Breast epithelium (tissue), 4 donors: Measurements from ENCODE around the gene SIK1. TPM values are rescaled to one million over a fixed set of nuclear protein-coding genes. Genes with fewer than 3 reads are reported as not detected.
"Not testable (repeated sequence)": the region's sequence is repeated elsewhere in the genome, so short reads cannot be mapped to it uniquely, and the experiment has no call there.

Experiments used
- DNase-seq, 2 donors: peaks; one replicate each; pipeline ENCODE4 v3.0.0-alpha.2; 2019; ENCODE audit warnings: low spot score in 2 of 2
- H3K27ac ChIP-seq, 2 donors: fragments of 200-600 bp; sonication (generic) in 1 of 2; one replicate each; pipeline ENCODE4 v1.5.1; 2016 to 2019; ENCODE audit warnings: mild to moderate bottlenecking in 1 of 2
- H3K27me3 ChIP-seq, 2 donors: fragments of 200-600 bp; sonication (generic) in 1 of 2; one replicate each; pipeline versions ENCODE4 v1.5.1 to v1.6.0; 2017 to 2019; ENCODE audit warnings: control low read depth in 1 of 2, mild to moderate bottlenecking in 1 of 2
- H3K36me3 ChIP-seq: fragments of 200-600 bp; one replicate; pipeline ENCODE4 v1.5.1; 2019
- H3K4me1 ChIP-seq, 2 donors: fragments of 200-600 bp; sonication (generic); one replicate each; pipeline ENCODE4 v1.5.1; 2016 to 2019; ENCODE audit warnings: control low read depth in 1 of 2
- H3K4me3 ChIP-seq, 3 donors: fragments of 200-600 bp; sonication (generic); 1 replicate in 2 of 3; 2 replicates in 1 of 3; pipeline ENCODE4 v1.5.1; 2016 to 2019; ENCODE audit warnings: mild to moderate bottlenecking in 3 of 3, moderate library complexity in 2 of 3
- H3K9me3 ChIP-seq, 2 donors: fragments of 200-600 bp; sonication (generic) in 1 of 2; one replicate each; pipeline ENCODE4 v1.5.1; 2016 to 2019; ENCODE audit warnings: control low read depth in 1 of 2
- POLR2A ChIP-seq: fragments of 450-650 bp; IDR thresholded peaks from one replicate; pipeline ENCODE4 v1.6.1; 2016; ENCODE audit warnings: antibody characterized with exemption, mild to moderate bottlenecking, moderate library complexity
- POLR2AphosphoS5 ChIP-seq, 3 donors: sonication (generic); formaldehyde crosslinking; IDR thresholded peaks; one replicate each; pipeline ENCODE4 v1.6.1; 2017; ENCODE audit warnings: antibody characterized with exemption in 3 of 3
- intact Hi-C: fragments of 100-400 bp; cut with DNase I; formaldehyde crosslinking; loops from one replicate; pipeline ENCODE4 v1.15.1; 2023; ENCODE audit warnings: low total_unique reads
- total RNA-seq, 3 donors: library from RNA; depleted of rRNA; stranded (reverse); fragments of >200 nt; gene quantifications; one replicate each; pipeline ENCODE4 v1.1.0, GENCODE V29; 2016
- TF ChIP-seq, protein P1 (sequence below), 3 donors: fragments of 450-650 bp; IDR thresholded peaks; one replicate each; pipeline ENCODE4 v1.5.1; 2016 to 2017; ENCODE audit warnings: antibody characterized with exemption in 3 of 3, mild to moderate bottlenecking in 3 of 3, moderate library complexity in 3 of 3

SIK1 gene
- total RNA-seq, 3 donors from 2014 or later = 0.80 to 18.0 (median 16.2) TPM

DNA sequence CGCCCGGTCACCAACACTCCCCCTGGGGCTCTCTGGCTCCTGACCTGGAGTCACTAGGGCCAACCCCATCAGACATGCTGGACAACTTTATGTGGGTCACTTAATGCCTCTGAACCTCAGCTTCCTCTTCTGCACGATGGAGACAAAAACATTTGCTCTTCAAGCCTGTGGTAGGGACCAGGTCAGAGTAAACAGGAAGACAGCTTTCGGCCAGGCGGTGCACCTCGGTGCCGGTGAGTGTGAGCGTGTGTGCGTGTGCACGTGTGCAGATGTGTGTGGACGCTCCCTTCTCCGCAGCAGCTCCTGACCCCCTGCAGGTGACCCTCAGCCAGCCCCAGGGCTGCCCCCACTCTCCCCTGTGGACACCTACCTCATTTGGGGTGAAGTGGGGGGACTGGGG is 28.4 kb downstream of the SIK1 start:
- H3K27ac ChIP-seq, intact Hi-C loops, H3K36me3 ChIP-seq, H3K9me3 ChIP-seq, H3K4me3 ChIP-seq, H3K27me3 ChIP-seq, H3K4me1 ChIP-seq, DNase-seq: not testable (repeated sequence)

DNA sequence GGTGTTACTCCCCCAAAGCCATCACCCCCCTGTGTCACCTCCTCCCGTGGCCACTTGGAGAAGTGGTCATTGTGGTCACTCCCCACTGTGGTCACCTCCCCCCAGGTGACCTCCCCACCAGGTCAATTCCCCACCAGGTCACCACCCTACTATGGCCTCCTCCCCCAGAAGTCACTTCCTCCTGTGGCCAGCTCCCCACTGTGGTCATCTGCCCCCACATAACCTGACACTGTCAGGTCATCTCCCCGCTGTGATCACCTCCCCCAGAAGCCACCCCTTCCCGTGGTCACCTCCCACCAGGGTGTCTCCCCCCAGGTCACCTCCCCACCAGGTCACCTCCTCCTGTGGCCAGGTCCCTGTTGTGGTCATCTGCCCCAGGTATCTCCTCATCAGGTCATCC is 28.9 kb downstream of the SIK1 start:
- H3K4me3 ChIP-seq, H3K9me3 ChIP-seq, H3K27me3 ChIP-seq, H3K27ac ChIP-seq, H3K36me3 ChIP-seq, intact Hi-C loops, DNase-seq, H3K4me1 ChIP-seq: not testable (repeated sequence)

DNA sequence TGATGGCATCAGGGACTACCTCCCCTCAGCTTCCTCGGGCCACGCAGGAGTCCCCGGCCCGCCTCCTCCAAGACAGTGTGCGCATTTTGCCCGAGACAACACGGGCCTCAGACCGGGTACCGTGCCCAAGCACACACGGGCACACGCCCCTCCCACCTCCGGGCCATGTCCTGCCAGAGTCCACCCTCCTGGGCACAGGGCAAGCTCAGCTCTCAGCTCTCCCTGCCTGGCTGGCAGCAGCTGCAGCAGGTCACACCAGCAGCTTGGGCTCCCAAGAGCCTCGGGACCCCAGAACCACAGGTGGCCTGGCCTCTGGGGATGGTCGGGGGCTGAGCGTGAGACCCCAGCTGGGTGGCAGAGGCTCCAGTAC is 29.5 kb downstream of the SIK1 start:
- H3K27ac ChIP-seq, H3K36me3 ChIP-seq, H3K9me3 ChIP-seq, intact Hi-C loops, H3K4me3 ChIP-seq, H3K4me1 ChIP-seq, H3K27me3 ChIP-seq, DNase-seq: not testable (repeated sequence)

DNA sequence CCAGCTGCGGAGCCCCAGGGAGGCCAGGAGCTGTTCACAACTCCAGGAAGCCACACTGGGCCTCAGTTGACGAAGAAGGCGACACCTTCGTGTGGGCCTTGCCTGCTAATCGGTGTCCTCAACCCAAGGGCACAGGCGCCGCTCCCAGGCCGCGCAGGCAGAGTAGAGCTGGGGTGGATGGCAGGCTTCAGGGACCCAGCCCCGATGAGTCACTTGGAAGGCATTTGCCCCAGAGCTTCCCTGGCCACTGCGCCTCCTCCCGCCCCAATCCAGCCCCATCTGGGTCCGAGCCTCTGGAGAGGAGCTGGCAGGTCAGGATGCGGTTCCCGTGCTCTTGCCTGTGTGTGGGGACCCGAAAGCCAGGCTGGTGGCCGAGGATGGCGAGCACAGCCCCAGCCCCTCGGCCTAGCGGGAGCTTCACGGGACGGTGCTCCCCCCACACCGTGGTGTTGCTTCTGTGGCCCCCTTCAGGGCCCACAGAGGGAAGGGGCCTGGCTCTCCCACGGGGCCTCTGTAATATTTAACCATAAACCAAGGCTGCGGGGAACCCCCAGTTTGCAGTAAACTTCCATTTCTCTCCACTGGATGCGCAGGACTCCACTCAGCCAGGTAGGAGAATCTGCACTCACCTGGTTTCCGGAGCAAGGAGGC is 30.0 kb downstream of the SIK1 start:
- H3K4me3 ChIP-seq, DNase-seq, H3K9me3 ChIP-seq, H3K4me1 ChIP-seq, H3K36me3 ChIP-seq, H3K27me3 ChIP-seq, intact Hi-C loops, H3K27ac ChIP-seq: not testable (repeated sequence)

DNA sequence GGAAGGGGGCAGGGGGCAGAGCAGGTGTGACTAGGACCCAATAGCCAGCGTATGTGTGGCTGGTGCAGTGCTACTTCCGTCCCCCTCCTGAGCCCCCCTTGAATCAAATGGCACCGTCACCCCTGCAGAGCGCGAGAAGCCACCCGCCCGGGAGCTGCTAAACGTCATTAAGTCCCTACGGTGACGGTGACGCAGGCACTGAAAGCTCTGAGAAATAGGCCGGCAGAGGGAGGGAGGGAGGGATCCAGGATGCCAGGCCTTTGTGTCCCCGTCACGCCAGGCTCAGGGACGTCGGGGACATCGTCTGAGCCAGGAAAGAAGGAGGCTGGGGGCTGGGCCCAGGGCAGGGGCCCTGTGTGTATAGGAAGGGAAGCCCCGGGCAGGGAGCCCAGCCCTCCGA is 43.6 kb downstream of the SIK1 start:
- H3K36me3 ChIP-seq, intact Hi-C loops, H3K9me3 ChIP-seq, H3K4me1 ChIP-seq, H3K27me3 ChIP-seq, H3K27ac ChIP-seq, DNase-seq, H3K4me3 ChIP-seq: not testable (repeated sequence)

DNA sequence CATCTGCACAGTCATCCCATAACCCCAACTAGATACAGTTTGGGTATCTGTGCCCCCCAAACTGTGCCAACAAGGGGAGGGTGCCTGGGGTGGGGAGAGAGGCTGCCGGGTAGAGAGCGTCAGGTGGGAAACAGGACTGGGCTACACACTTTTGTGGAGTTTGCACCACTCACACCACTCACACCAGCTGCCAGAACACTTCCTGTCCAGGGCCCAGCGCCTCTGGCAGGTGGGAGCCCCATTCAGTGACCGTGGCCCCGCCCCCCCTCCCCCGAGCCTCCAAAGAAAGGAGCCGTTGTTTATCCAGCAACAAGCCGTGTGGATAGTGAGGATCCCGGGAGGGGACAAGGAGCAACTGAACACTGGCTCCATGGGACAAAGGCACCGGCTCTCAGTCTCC is 44.0 kb downstream of the SIK1 start:
- DNase-seq, H3K4me3 ChIP-seq, H3K9me3 ChIP-seq, H3K36me3 ChIP-seq, H3K27me3 ChIP-seq, H3K27ac ChIP-seq, H3K4me1 ChIP-seq, intact Hi-C loops: not testable (repeated sequence)

DNA sequence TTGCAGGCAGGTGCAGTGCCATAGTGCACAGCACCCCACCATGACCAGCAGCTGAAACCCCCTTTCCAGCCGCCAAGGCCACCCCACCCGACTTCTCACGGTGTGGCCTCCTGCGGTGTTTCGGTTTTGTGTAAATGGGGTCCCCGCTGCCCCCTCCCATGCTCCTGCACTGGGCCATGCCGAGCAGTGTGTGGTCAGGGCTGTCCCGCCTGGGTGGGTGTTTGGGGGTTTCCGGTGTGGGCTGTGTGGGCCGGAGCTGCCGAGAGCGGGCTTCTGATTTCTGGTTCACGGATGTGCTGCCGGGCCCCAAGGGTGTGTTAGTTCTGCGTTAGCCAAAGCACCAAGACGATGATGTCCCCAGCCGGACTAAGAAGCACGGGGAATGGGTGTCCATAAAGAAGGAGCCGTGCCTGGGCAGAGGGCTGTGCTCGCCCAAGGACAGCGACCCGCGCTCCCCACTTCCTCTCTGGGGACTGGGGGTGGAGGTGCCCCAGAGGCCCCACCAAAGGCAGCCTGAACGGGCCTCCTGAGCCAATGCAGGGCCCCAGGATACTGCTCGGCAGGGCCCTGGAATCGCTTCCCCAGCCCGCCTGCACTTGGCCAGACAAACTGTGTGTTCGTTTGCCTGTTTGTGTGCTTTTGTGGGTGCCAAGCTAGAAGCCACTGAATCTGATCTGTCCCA is 45.9 kb downstream of the SIK1 start:
- H3K4me3 ChIP-seq, H3K27ac ChIP-seq, DNase-seq, H3K9me3 ChIP-seq, H3K36me3 ChIP-seq, intact Hi-C loops, H3K27me3 ChIP-seq, H3K4me1 ChIP-seq: not testable (repeated sequence)

DNA sequence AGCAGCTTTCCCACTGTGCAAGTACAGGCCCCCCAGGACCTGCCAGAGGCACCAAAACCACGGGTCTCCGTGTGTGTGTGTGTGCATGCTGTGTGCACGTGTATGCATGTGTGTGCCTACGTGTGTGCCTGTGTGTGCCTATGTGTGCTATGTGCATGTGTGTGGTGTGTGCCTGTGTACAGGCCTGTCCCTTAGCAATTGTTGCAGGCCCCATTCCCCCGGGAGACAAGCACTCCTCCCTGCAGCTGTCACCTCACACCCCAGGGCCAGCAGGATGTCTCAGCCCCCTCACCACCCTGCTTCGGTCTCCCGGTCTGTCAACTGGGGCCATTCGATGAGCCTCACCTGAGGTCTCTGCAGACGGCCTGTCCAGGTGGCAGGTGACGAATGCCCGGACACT is 46.6 kb downstream of the SIK1 start:
- H3K27ac ChIP-seq, H3K9me3 ChIP-seq, H3K4me3 ChIP-seq, intact Hi-C loops, DNase-seq, H3K27me3 ChIP-seq, H3K4me1 ChIP-seq, H3K36me3 ChIP-seq: not testable (repeated sequence)

DNA sequence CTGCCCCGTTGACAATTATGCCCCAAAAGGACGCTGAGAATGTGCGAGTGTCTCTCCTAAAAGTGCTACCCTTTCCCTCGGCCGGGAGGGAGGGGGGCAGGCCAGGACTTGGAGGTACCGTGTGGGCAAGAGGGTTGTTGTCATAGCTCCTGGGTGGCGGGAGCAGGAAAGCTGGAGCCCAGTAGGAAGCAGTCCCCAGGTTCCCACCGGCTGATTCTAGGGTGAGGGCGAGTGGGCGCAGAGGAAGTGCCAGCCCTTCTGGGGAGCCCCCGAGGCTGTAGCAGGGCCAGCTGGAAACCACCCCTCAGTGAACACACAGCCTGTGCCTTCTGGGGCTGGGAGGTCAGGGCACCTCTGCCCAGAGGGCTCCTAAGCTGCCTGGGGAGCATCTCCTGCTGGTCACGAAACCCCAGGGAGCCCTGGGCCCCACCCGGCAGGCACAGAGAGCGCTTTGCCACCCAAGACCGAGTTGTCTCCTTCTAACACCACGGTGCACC is 47.3 kb downstream of the SIK1 start:
- not testable (repeated sequence) for H3K4me3 ChIP-seq, DNase-seq

DNA sequence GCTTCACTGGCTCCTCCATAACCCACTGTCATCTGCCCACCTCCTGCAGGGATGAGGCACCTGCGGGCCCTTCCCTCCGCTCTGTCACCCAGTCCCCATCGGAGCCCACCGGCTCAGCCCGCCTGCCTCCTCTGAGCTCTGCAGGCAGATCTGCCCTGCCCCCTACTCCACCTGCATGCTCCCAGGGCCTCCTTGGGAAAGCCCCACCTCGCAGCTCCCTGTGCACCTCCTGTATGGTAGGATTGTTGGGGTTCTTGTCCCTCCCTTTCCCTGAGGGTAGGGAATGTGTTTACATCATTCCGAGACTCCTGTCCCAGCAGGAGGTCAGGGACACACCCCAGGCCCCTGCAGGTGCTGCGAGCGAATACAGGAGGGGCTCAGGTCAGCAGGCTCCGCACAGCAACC is 50.5 kb downstream of the SIK1 start:
- H3K4me3 ChIP-seq = no peak overlapping the region
- intact Hi-C loops = no loop called here
- DNase-seq = no peak
- H3K4me1 ChIP-seq = no peaks in the 10 kb centered on the region
- H3K36me3 ChIP-seq = no peaks in the 10 kb centered on the region
- no peak overlapping the region for H3K27ac ChIP-seq
- H3K9me3 ChIP-seq = no peaks in the 10 kb centered on the region
- TF ChIP-seq POLR2AphosphoS5 (IDR thresholded peaks at IDR 0.05) = no peak
- TF ChIP-seq POLR2A = no peak
- TF ChIP-seq, protein P1, sequence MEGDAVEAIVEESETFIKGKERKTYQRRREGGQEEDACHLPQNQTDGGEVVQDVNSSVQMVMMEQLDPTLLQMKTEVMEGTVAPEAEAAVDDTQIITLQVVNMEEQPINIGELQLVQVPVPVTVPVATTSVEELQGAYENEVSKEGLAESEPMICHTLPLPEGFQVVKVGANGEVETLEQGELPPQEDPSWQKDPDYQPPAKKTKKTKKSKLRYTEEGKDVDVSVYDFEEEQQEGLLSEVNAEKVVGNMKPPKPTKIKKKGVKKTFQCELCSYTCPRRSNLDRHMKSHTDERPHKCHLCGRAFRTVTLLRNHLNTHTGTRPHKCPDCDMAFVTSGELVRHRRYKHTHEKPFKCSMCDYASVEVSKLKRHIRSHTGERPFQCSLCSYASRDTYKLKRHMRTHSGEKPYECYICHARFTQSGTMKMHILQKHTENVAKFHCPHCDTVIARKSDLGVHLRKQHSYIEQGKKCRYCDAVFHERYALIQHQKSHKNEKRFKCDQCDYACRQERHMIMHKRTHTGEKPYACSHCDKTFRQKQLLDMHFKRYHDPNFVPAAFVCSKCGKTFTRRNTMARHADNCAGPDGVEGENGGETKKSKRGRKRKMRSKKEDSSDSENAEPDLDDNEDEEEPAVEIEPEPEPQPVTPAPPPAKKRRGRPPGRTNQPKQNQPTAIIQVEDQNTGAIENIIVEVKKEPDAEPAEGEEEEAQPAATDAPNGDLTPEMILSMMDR (IDR thresholded peaks at IDR 0.05) = no peak
- H3K27me3 ChIP-seq = no peaks in the 10 kb centered on the region

More for the DNA sequence above, 47.3 kb downstream of the SIK1 start:
- H3K36me3 ChIP-seq, H3K4me1 ChIP-seq, intact Hi-C loops, H3K27me3 ChIP-seq, H3K9me3 ChIP-seq, H3K27ac ChIP-seq: not testable (repeated sequence)
